ENCODE measurements around the gene LRRC17. TPM values are rescaled to one million over a fixed set of nuclear protein-coding genes. Genes with fewer than 3 reads are reported as not detected.
"Not testable (repeated sequence)": the region's sequence is repeated elsewhere in the genome, so short reads cannot be mapped to it uniquely, and the experiment has no call there.

The LRRC17 gene
- total RNA-seq, 1 experiment from 2014 or later: 0.37 TPM

GRCh38 chr7:102973096-102973802, 60.4 kb downstream of the LRRC17 start:
- in situ Hi-C loops (cut with HindIII; ENCODE audit: low pct_unique_long_range_greater_than_20kb, low sequenced_read_pairs): no loop called here
- no peak for DNase-seq (ENCODE audit: low read depth, low spot score)

- DNase-seq (ENCODE audit: low read depth, low spot score): peak; percentile 73
- in situ Hi-C loops (cut with HindIII; ENCODE audit: low pct_unique_long_range_greater_than_20kb, low sequenced_read_pairs): no loop called here
Observed at GRCh38 chr7:102974366-102975236, 61.8 kb downstream of the LRRC17 start.

- no peak for DNase-seq (ENCODE audit: low read depth, low spot score)
- in situ Hi-C loops (cut with HindIII; ENCODE audit: low pct_unique_long_range_greater_than_20kb, low sequenced_read_pairs): no loop called here
Observed at GRCh38 chr7:102975854-102976253, 63.1 kb downstream of the LRRC17 start.

GRCh38 chr7:102976493-102976892, 63.7 kb downstream of the LRRC17 start:
- no peak for DNase-seq (ENCODE audit: low read depth, low spot score)
- in situ Hi-C loops (cut with HindIII; ENCODE audit: low pct_unique_long_range_greater_than_20kb, low sequenced_read_pairs): no loop called here

- DNase-seq (ENCODE audit: low read depth, low spot score); in situ Hi-C loops (cut with HindIII; ENCODE audit: low pct_unique_long_range_greater_than_20kb, low sequenced_read_pairs): not testable (repeated sequence)
Observed at GRCh38 chr7:102977586-102977985, 64.8 kb downstream of the LRRC17 start.

GRCh38 chr7:102978284-102978683, 65.5 kb downstream of the LRRC17 start:
- in situ Hi-C loops (cut with HindIII; ENCODE audit: low pct_unique_long_range_greater_than_20kb, low sequenced_read_pairs): no loop called here
- DNase-seq (ENCODE audit: low read depth, low spot score): no peak

- DNase-seq (ENCODE audit: low read depth, low spot score): no peak
- in situ Hi-C loops (cut with HindIII; ENCODE audit: low pct_unique_long_range_greater_than_20kb, low sequenced_read_pairs): no loop called here
Observed at GRCh38 chr7:102979670-102980069, 66.9 kb downstream of the LRRC17 start.

GRCh38 chr7:102981451-102981850, 68.7 kb downstream of the LRRC17 start:
- no peak for DNase-seq (ENCODE audit: low read depth, low spot score)
- in situ Hi-C loops (cut with HindIII; ENCODE audit: low pct_unique_long_range_greater_than_20kb, low sequenced_read_pairs): no loop called here

- in situ Hi-C loops (cut with HindIII; ENCODE audit: low pct_unique_long_range_greater_than_20kb, low sequenced_read_pairs): no loop called here
- no peak for DNase-seq (ENCODE audit: low read depth, low spot score)
Observed at GRCh38 chr7:102982235-102982634, 69.4 kb downstream of the LRRC17 start.

GRCh38 chr7:102983602-102984001, 70.8 kb downstream of the LRRC17 start:
- in situ Hi-C loops (cut with HindIII; ENCODE audit: low pct_unique_long_range_greater_than_20kb, low sequenced_read_pairs): no loop called here
- DNase-seq (ENCODE audit: low read depth, low spot score): peak; percentile 86

GRCh38 chr7:102985176-102985783, 72.5 kb downstream of the LRRC17 start:
- DNase-seq (ENCODE audit: low read depth, low spot score): no peak
- in situ Hi-C loops (cut with HindIII; ENCODE audit: low pct_unique_long_range_greater_than_20kb, low sequenced_read_pairs): no loop called here

- in situ Hi-C loops (cut with HindIII; ENCODE audit: low pct_unique_long_range_greater_than_20kb, low sequenced_read_pairs): no loop called here
- DNase-seq (ENCODE audit: low read depth, low spot score): no peak
Observed at GRCh38 chr7:102988088-102988487, 75.3 kb downstream of the LRRC17 start.

- DNase-seq (ENCODE audit: low read depth, low spot score): no peak
- in situ Hi-C loops (cut with HindIII; ENCODE audit: low pct_unique_long_range_greater_than_20kb, low sequenced_read_pairs): no loop called here
Observed at GRCh38 chr7:102988631-102989560, 76.1 kb downstream of the LRRC17 start.

GRCh38 chr7:102990642-102991041, 77.8 kb downstream of the LRRC17 start:
- in situ Hi-C loops (cut with HindIII; ENCODE audit: low pct_unique_long_range_greater_than_20kb, low sequenced_read_pairs): no loop called here
- no peak for DNase-seq (ENCODE audit: low read depth, low spot score)

GRCh38 chr7:102991077-102991539, 78.3 kb downstream of the LRRC17 start:
- in situ Hi-C loops (cut with HindIII; ENCODE audit: low pct_unique_long_range_greater_than_20kb, low sequenced_read_pairs): no loop called here

GRCh38 chr7:102991540-102992214, 78.9 kb downstream of the LRRC17 start:
- peak; percentile 81 for DNase-seq (ENCODE audit: low read depth, low spot score)
- in situ Hi-C loops (cut with HindIII; ENCODE audit: low pct_unique_long_range_greater_than_20kb, low sequenced_read_pairs): no loop called here

More at GRCh38 chr7:102991077-102991539, 78.3 kb downstream of the LRRC17 start:
- peak; percentile 30 for DNase-seq (ENCODE audit: low read depth, low spot score)

GRCh38 chr7:102992509-102992937, 79.7 kb downstream of the LRRC17 start:
- DNase-seq (ENCODE audit: low read depth, low spot score): no peak

More at GRCh38 chr7:102992509-102992937, 79.7 kb downstream of the LRRC17 start:
- in situ Hi-C loops (cut with HindIII; ENCODE audit: low pct_unique_long_range_greater_than_20kb, low sequenced_read_pairs): no loop called here

All from SK-MEL-5 (cell line).